ENCODE data around the gene TNKS2.

TNKS2 gene

GRCh38 chr10:91883549-91884444 lies 85.6 kb downstream of the TNKS2 start:
- DNase-seq (ENCODE audit: low spot score) = no peak

GRCh38 chr10:91884536-91884935 lies 86.3 kb downstream of the TNKS2 start:
- no peak overlapping the region for H3K27ac ChIP-seq (ENCODE audit: poor library complexity, severe bottlenecking)
- no peak for DNase-seq (ENCODE audit: low spot score)
- no peaks in the 10 kb centered on the region for H3K9me3 ChIP-seq (ENCODE audit: severe bottlenecking)
- no peaks in the 10 kb centered on the region for H3K27me3 ChIP-seq (ENCODE audit: insufficient read depth, poor library complexity, severe bottlenecking)
- peaks cover 14% of the 10 kb centered on the region for H3K4me1 ChIP-seq (ENCODE audit: insufficient read depth, poor library complexity, severe bottlenecking)
- TF ChIP-seq CTCF (IDR thresholded peaks at IDR 0.05; ENCODE audit: poor library complexity, severe bottlenecking) = no peak
- H3K36me3 ChIP-seq (ENCODE audit: low read depth) = no peaks in the 10 kb centered on the region
- no peak overlapping the region for H3K4me3 ChIP-seq (ENCODE audit: severe bottlenecking)
- ATAC-seq (ENCODE audit: low read depth) = no peak

More at GRCh38 chr10:91883549-91884444, 85.6 kb downstream of the TNKS2 start:
- Histone ChIP-seq H3K4me3 (ENCODE audit: severe bottlenecking) (no peak overlapping the region), H3K27ac (ENCODE audit: poor library complexity, severe bottlenecking) (no peak overlapping the region), H3K9me3 (ENCODE audit: severe bottlenecking) (no peaks in the 10 kb centered on the region), H3K4me1 (ENCODE audit: insufficient read depth, poor library complexity, severe bottlenecking) (peaks cover 14% of the 10 kb centered on the region), H3K36me3 (ENCODE audit: low read depth) (no peaks in the 10 kb centered on the region), H3K27me3 (ENCODE audit: insufficient read depth, poor library complexity, severe bottlenecking) (no peaks in the 10 kb centered on the region)
- no peak for ATAC-seq (ENCODE audit: low read depth)
- no peak for TF ChIP-seq CTCF (IDR thresholded peaks at IDR 0.05; ENCODE audit: poor library complexity, severe bottlenecking)

GRCh38 chr10:91885362-91886079 lies 87.3 kb downstream of the TNKS2 start:
- Histone ChIP-seq H3K4me3 (ENCODE audit: severe bottlenecking) (no peak overlapping the region), H3K27me3 (ENCODE audit: insufficient read depth, poor library complexity, severe bottlenecking) (no peaks in the 10 kb centered on the region), H3K36me3 (ENCODE audit: low read depth) (no peaks in the 10 kb centered on the region), H3K9me3 (ENCODE audit: severe bottlenecking) (no peaks in the 10 kb centered on the region), H3K4me1 (ENCODE audit: insufficient read depth, poor library complexity, severe bottlenecking) (peaks cover 14% of the 10 kb centered on the region), H3K27ac (ENCODE audit: poor library complexity, severe bottlenecking) (no peak overlapping the region)
- no peak for DNase-seq (ENCODE audit: low spot score)
- no peak for ATAC-seq (ENCODE audit: low read depth)
- TF ChIP-seq CTCF (IDR thresholded peaks at IDR 0.05; ENCODE audit: poor library complexity, severe bottlenecking) = no peak

GRCh38 chr10:91886954-91887271 lies 88.7 kb downstream of the TNKS2 start:
- peak overlapping the region; percentile 29 for H3K4me3 ChIP-seq (ENCODE audit: severe bottlenecking)
- no peak for ATAC-seq (ENCODE audit: low read depth)

More at GRCh38 chr10:91886954-91887271, 88.7 kb downstream of the TNKS2 start:
- no peak for DNase-seq (ENCODE audit: low spot score)
- peaks cover 14% of the 10 kb centered on the region for H3K4me1 ChIP-seq (ENCODE audit: insufficient read depth, poor library complexity, severe bottlenecking)
- no peaks in the 10 kb centered on the region for H3K9me3 ChIP-seq (ENCODE audit: severe bottlenecking)
- TF ChIP-seq CTCF (IDR thresholded peaks at IDR 0.05; ENCODE audit: poor library complexity, severe bottlenecking) = no peak
- H3K36me3 ChIP-seq (ENCODE audit: low read depth) = no peaks in the 10 kb centered on the region
- H3K27me3 ChIP-seq (ENCODE audit: insufficient read depth, poor library complexity, severe bottlenecking) = no peaks in the 10 kb centered on the region
- no peak overlapping the region for H3K27ac ChIP-seq (ENCODE audit: poor library complexity, severe bottlenecking)
